Heart left ventricle (tissue), 13 donors: Measurements from ENCODE around the gene STK26.

Source experiments
- POLR2A ChIP-seq, 2 donors: fragments of 450-650 bp; IDR thresholded peaks; one replicate each; pipeline ENCODE4 v1.6.1; 2017; ENCODE audit warnings: antibody characterized with exemption in 2 of 2, mild to moderate bottlenecking in 2 of 2, moderate library complexity in 2 of 2
- TF ChIP-seq, protein P1 (sequence below), 12 donors: fragments of 200-600 bp; sonication (generic) in 4 of 12; IDR thresholded peaks; one replicate each; pipeline versions ENCODE4 v1.5.0 to v1.8.0; 2018 to 2022; ENCODE audit warnings: antibody characterized with exemption in 12 of 12, mild to moderate bottlenecking in 5 of 12
- donor health status: ischemic (EF 13 %, LVEDD 7.1; RV severe dilation, severe dysfunction).
- donor health status: DM: no; HTN: yes; CAD: no.
- donor health status: DM: no; HTN: no; CAD: no.
- donor health status: ischemic (EF 25% LVEDD 6.9; RV normal size, moderate dysfunction).
- donor health status: ischemic (EF 25% LVEDD 5.7; RV mildly dilated, moderate dysfunction).
- donor health status: ischemic (EF 35%, LVEDD 5.7; RV mildly dilated, moderate dysfunction).
- donor health status: nonischemic (EF 11% LVEDD 7.7; RV severe dilation, severe dysfunction).
- donor health status: DM: yes; HTN: yes; CAD: no.
- donor health status: PGD.
- donor health status: ischemic (EF 29% LVEDD 5.4; RV normal size, mild dysfunction).
- donor health status: nonischemic (EF 23%, LVEDD 6.1; RV moderate dilation, normal function).

- TF ChIP-seq, protein P1, sequence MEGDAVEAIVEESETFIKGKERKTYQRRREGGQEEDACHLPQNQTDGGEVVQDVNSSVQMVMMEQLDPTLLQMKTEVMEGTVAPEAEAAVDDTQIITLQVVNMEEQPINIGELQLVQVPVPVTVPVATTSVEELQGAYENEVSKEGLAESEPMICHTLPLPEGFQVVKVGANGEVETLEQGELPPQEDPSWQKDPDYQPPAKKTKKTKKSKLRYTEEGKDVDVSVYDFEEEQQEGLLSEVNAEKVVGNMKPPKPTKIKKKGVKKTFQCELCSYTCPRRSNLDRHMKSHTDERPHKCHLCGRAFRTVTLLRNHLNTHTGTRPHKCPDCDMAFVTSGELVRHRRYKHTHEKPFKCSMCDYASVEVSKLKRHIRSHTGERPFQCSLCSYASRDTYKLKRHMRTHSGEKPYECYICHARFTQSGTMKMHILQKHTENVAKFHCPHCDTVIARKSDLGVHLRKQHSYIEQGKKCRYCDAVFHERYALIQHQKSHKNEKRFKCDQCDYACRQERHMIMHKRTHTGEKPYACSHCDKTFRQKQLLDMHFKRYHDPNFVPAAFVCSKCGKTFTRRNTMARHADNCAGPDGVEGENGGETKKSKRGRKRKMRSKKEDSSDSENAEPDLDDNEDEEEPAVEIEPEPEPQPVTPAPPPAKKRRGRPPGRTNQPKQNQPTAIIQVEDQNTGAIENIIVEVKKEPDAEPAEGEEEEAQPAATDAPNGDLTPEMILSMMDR (IDR thresholded peaks at IDR 0.05), result no peak
- no peak for TF ChIP-seq POLR2A (IDR thresholded peaks at IDR 0.05)
Observed at GRCh38 chrX:132119283-132119682, 96.2 kb downstream of the STK26 start.
